GM21515 (cell line): ENCODE data around the gene BCDIN3D.
"Not testable (repeated sequence)": the region's sequence is repeated elsewhere in the genome, so short reads cannot be mapped to it uniquely, and the experiment has no call there.

Experiments
- ATAC-seq: cut with Tn5 transposase; IDR thresholded peaks from one replicate; pipeline ENCODE4 v1.9.1; 2021; ENCODE audit not compliant: unreplicated experiment

BCDIN3D gene

DNA sequence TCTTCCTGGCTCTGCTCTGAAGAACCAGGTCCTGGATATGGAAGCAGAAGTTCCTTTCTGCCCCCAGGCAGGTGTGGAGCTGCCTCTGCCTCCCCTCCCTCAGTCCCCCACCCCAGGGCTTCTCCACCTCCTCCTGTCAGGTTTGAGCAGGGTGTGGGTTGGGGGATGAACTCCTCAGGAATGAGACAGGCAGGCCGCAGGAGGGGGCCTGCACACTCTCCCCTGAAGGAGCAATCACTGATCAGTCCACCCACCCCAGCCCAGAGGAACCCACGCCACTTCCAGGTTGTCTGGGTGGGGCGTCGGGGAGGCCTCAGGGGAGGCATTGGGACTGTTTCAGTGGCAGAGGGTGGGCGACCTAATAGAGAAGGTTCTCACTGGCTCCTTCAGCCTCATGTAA is 34.2 kb upstream of the BCDIN3D start:
- no peak for ATAC-seq

GRCh38 chr12:49876070-49876469 is 33.2 kb upstream of the BCDIN3D start:
- ATAC-seq: no peak

DNA sequence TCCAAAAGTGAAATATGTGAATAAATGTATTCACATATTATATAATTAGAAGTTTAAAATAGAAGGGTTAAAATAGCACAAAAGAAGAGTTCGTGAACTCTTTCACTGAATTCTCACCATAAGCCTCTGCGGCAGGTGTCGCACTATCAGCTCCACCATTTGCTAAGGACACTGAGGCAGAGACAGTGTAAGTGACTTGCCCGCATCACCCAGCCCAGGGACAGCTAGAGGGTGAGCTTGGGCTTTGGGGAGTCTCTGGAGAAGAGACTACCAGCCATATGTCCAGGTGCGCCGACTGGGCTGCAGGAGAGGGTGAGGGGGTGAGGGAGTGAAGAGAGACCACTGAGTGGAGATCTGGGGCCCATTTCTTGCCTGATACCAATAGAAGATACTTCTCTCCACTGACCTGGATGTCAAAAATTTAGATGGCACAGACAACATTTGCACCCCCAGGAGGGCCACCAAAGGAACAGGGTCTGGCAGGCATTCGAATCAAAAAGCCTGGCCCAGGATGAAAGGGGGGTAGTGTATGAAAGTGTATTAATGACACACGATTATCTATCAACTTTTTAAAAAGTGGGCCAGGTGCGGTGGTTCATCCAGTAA is 32.3 kb upstream of the BCDIN3D start:
- no peak for ATAC-seq

DNA sequence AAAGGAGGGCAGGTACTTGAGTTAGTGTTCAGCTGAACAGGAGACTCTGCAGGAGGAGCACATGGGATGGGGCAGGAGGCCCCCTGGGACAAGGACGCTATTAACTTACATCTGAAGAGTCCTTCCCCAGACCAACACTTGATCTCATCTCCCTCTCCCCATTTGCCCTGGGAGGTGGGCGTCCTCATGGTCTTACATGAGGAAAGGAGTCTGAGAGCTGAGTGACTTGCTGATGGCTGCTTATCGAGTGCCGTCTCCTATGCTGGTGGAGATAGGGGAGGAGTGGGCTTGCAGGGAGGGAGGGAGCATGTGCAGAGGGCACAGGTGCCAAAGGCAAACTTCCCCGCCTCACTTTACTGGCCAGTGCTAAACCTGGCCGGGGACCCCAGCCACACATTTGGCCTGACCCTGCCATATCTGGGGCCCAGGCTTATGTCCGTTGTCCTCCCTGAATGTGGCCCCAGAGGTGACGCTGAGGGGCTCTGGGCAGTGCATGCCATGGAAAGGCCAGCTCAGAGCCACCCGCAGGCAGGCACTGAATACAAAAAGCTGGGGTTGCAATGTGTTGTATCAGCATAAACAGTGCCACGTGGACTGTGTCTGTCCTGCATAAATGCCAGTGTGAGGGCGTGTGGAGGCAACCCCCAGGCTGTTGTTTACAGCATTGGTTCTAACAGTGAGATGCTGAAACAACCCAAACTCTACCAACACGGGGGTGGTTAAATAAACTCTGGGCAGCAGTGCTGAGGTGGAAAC is 31.4 kb upstream of the BCDIN3D start:
- ATAC-seq: no peak

- ATAC-seq: no peak
Measured at GRCh38 chr12:49873361-49873934, 30.5 kb upstream of the BCDIN3D start.

DNA sequence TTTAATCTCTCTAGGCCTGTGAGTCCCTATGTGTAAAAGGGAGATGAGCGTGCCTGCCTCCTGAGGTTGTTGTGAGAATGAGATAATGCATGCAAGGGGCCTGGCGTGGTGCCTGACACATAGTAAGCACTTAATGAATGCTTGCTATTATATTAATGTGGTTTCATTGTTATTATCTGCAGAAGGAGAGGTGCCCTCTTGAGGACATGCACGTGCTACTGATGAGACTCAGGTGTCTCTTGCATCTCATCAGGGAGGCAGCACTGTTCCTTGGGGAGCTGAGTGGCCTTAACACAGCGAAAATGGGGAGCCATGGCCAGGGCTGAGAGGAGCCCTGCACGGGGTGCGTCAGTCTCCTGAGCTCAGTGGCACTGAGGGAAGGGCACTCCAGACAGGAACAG is 29.9 kb upstream of the BCDIN3D start:
- ATAC-seq: no peak

GRCh38 chr12:49872381-49872780 is 29.5 kb upstream of the BCDIN3D start:
- ATAC-seq: no peak

- not testable (repeated sequence) for ATAC-seq
Measured at GRCh38 chr12:49871811-49872251, 28.9 kb upstream of the BCDIN3D start.

- ATAC-seq: no peak
Measured at GRCh38 chr12:49871263-49871561, 28.3 kb upstream of the BCDIN3D start.

DNA sequence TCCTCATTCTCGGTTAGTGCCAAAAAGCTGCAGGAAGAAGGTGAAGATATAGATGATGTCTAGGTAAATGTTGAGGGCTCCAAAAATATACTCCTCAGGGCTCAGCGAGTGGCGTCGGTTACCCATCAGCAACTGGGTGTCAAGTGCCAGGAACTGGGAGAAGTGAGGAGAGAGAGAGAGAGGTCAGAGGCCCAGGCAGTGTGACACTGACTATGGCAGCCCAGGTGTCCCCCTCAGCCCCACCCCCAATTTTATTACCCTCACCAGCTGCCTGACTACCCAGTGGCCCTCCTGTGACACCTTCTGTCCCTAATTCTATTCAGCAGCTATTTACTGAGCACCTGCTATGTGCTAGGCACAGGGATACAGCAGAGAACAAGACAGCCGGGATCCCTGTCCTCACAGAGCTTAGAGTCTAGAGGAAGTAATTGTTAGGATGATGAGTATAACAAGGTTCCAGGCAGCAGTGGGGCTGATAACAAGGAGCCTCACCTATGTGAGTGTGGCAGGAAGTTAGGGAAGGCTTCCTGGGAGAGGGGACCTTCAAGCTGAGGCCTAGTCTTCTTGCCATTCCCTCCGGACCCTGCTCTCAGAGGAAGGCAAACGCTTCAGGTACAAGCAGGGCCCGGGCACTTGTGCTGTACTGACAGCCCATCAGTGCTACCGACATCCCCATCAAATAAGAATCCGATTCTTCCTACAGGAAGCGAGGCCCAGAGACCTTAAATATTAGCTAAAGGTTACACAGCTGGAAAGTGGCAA is 27.8 kb upstream of the BCDIN3D start:
- ATAC-seq: no peak

DNA sequence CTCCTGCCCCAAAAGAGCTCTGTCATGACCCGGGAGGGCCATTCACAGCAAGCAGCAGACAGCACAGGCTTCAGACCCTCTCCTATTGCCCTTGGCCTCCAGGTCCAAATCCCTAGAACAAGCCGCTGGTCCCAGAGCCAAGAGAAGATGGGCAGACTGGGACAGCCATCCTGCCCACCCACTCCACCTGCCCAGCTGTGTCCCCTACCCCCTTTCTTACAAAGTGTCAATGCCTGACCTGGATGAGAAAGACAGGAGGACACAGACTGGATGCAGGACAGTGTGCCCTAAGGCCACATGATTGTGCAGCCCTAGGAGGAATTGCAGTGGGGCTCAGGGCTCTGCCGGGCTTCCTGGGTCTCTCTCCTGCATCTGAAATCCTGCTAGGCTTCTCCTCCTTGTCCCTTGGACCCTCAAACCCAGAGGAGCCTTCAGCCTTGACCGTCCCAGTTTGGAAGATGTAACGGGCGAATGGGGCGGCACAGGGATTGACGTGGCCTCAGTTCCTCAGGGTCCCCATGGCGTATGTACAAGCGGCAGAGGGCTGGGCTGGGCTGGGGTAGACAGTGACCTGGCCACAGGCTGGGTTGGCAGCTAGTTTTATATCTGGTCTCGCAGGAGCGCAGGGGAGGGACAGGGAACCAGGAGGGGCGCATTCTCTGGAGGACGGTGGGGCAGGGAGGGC is 27.1 kb upstream of the BCDIN3D start:
- no peak for ATAC-seq

- no peak for ATAC-seq
Measured at GRCh38 chr12:49868952-49869815, 26.3 kb upstream of the BCDIN3D start.

- ATAC-seq: no peak
Measured at GRCh38 chr12:49868449-49868848, 25.5 kb upstream of the BCDIN3D start.

- no peak for ATAC-seq
Measured at GRCh38 chr12:49867570-49868341, 24.9 kb upstream of the BCDIN3D start.

DNA sequence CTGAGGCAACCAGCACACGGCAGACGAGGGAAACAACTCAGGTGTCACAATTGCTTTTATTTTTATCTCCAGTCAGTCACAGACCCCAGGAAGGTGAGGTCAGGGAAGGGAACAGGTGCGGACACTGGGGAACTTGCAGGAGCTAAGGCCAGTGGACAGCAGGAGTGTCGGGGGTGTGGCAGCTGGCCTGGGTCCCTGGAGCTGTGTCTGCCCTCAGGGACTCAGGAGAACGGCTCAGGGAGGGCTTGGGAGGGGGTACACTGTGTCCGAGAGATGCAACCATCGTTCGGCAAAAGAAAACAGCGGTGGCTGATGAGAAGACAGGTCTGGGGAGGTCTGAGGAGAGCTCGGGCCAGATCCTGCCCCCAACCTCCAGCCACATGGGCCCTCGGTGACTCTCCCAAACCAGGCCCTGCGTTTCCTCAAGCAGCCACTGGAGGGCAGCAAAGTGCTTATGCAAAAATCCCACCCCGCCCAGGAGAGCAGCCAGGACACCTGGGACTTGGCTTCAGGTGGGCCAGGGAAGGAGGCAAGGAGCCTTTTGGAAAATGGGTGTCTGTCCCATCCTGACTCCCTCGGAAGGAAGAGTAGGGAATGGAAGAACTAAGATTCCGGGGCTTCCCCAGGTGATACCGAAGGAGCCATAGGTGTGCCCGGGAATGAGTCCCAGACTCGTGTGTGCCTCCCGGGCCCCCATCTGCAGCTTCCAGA is 24.1 kb upstream of the BCDIN3D start:
- ATAC-seq: no peak

- no peak for ATAC-seq
Measured at GRCh38 chr12:49865782-49866135, 22.9 kb upstream of the BCDIN3D start.

DNA sequence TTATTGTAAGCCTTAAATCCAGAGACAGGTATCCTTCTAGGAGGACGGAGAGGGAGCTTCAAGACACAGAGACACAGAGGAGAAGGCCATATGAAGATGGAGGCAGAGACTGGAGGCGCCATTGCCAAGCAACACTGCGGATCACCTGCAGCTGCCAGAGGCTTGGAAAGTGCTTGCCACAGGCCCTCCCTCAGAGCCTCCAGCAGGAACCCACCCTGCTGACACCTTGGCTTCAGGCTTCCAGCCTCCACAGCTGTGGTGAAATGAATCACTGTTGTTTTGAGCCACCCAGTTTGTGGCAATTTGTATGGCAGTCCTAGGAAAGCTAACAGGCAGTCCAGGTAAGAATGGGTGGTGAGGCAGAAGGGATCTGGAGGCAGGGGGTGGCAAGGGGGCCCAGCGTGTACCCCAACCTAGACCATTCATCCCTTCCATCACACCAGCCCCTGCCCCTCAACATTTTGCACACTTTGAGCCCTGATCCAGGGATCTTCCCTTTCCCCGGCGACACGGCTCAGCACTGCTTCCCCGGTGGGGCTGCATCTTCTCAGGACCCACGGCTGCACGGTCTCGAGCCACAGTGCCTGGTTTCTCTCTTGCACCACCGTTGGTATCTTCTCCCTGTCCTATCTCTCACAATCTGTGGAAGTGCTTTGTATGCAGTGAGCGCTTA is 22.3 kb upstream of the BCDIN3D start:
- no peak for ATAC-seq

DNA sequence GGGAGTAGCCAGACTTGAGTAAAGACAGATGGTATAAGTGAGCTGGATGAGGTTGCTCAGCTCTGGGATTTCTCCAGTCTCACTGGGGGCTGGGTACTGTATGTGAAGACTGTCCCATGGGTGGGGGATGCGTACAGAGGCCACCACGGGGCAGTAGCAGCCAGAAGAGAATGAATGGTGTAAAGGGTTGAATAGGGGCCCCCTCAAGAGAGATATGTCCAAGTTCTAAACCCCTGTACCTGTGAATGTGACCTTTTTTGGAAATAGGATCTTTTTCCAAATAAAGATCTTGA is 21.8 kb upstream of the BCDIN3D start:
- ATAC-seq: no peak
